ENCODE measurements around the gene PTPN7.

- TF ChIP-seq POLR2A (IDR thresholded peaks at IDR 0.05; ENCODE audit: low read depth, low read length) (no peak), POLR2AphosphoS5 (IDR thresholded peaks at IDR 0.05; ENCODE audit: low read depth, low read length) (no peak), TAF1 (IDR thresholded peaks at IDR 0.05; ENCODE audit: borderline replicate concordance, low read depth, low read length) (no peak)
These were observed 10.3 kb upstream of the PTPN7 start for GRCh38 chr1:202170726-202171125.

All from GM12892 (cell line).